GM21367 (cell line): ENCODE measurements around the gene DAPP1.

Experiments
- ATAC-seq: cut with Tn5 transposase; IDR thresholded peaks from one replicate; pipeline ENCODE4 v1.9.1; 2021; ENCODE audit not compliant: unreplicated experiment

DAPP1 gene

DNA sequence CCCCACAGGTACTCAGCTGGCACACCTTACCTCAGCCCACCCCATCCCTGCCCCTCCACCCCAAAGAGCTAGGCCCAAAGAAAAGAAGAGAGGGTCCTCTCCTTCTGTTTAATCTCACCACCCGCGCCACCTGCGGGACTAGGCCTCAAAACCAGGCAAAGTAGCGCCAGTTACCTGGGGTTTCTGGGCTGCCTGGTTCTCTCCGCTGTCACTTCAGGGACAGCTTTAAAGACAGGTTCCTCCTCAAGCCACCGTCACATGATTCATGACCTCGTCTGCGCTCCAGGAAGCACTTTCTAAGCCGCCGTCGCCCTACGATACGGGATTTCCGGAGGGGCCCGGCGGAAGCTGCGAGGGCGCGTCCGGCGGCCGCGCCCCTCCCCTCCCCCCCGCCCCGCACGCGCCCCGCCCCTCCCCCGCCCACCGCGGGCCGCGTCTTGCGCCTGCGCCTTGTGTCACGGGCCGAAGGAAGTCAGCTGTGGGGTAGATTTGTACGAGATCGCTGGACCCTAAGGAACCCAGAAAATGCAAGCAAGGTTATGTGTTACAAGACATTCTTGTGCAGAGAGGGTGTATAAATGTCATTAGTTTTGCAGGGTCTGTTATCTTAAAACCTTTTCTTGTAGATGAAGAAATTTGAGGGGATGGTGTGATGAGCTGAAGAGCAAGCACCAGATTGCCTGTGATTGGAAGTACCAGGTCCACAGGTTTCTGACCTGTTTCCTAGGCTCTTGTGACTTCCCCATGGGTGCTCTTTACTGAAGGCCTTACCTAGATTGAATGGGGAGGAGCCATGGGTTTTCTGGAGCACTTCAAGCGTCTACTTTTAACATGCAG lies 77.8 kb downstream of the DAPP1 start, which contains the start of gene LAMTOR3:
LAMTOR3 (minus strand) TSS at position 267 of the 837 bp plus-strand sequence. CDS start 464 bp downstream, outside the sequence.
- peak; percentile 99 for ATAC-seq

DNA sequence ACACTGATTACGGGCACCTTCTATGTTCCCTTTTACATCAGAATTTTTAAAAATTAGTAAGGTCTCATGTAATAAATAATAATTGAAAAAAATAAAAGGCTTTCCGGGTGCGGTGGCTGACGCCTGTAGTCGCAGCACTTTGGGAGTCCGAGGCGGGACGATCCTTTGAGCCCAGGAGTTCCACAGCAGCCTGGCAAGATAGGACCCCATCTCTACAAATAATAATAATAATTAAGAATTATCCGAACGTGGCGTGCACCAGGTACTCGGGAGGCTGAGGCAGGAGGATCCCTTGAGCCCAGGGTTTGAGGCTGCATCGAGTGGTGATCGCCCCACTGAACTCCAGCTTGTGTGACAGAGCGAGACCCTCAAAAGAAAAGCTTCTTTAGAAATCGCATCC lies 78.4 kb downstream of the DAPP1 start:
- ATAC-seq = no peak

DNA sequence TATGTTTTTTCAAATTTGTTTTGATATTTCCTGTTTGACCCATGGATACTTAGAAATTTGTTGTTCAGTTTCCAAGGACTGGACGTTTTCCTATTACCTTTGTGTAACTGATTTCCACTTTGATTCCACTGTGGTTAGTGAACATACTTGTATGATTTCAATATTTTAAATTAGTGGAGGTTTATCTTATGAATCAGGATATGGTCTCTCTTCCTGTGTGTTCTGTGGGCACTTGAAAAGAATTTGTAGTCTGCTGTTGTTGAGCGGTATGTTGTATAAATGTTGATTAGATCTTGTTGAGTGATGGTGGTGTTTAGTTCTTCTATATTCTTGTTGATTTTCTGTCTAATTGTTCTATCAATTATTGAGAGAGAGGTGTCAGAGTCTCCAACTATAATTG lies 98.8 kb downstream of the DAPP1 start:
- ATAC-seq = no peak

DNA sequence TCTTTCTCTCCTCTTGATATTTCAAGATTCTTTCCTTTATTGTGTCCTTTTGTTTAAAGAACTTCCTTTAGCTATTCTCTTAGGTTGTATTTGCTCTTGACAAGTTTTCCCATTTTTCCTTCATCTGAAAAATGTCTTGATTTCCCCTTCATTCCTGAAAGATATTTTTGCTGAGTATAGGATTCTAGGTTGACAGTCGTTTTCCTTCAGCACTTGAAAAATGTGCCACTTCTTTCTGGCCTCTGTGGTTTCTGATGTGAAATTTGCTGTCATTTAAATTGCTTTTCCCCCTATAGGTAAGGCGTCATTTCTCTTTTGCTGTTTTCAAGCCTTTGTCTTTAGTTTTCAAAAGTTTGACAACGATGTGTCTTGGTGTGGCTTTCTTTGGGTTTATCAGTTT lies 100.9 kb downstream of the DAPP1 start:
- no peak for ATAC-seq

DNA sequence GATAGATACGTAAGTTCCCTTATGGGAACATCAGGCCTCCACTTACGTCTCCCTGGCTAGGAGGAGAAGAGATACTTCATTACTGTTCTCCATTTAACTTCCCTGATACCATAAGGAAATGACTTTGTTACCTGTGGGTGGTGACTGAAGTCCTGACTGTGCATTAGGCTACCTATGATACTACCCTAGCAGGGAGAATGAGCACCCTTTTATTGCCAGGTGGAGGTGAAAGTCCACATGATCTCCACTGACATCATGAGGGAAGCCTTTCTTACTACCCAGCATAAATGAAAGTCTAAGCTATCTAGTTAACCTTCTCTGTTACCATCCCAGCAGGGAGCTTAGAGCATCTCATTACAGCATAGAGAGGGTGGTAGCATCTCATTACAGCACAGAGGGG lies 102.0 kb downstream of the DAPP1 start:
- no peak for ATAC-seq
